Measurements from ENCODE around the gene EML1.

EML1 gene

DNA sequence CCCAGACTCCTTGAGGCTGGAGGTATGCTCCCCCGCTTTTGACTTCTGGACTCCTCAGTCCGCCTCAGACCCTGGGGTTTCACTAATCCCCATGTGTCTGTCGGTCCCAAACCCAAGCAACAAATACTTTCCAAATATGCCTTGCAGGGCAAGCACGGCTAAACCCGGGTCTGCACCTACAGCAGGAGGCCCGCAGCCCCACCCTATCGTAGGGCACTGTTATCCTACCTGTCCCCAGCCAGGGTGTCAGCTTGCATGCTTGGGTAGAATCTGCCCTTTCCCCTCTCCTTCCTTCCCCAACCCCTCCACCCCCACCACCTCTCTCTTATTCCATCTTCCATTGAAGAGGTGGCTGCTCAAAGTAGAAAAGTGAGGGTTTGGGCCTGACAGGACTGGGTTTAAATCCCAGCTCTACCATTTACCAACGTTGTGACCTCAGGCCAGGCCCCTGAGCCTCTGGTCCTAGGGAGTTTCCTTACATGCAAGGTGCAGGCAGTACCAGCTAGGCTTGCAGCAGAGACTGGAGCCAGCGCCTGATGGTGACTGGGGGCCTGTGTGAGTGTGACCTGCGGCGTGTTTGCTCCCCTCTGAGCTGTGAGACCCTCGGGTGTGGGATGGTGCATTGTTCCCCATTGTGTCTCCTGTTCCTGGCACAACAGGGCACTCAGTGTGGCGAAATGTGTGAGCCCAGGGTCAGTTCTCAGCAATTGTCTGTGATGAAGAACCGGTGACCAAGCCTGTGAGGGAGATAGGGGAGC lies 11.2 kb upstream of the EML1 start:
- no peak for FAIRE-seq

DNA sequence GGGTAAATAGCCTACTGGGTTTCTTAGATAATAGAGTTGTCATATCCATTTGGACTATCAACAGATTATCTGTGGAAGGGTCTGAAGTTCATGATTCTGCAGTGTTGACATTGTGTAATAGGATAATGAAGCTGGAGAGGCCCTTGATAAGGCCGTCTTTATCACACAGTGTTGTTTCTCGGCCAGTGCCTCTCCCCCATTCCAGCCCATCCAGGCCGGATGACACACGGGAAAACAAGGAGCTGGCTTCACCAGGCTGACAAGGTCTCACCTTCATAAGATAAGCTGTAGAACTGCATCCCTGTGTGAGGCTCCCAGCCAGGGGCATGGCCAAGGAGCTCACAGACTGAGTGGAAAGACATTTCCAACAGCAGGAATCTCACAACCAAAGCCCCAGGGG lies 8.7 kb upstream of the EML1 start:
- FAIRE-seq = no peak

- FAIRE-seq = no peak
Observed at GRCh38 chr14:99785426-99785825, 7.8 kb upstream of the EML1 start.

- no peak for FAIRE-seq
Observed at GRCh38 chr14:99786511-99786989, 6.7 kb upstream of the EML1 start.

- FAIRE-seq = no peak
Observed at GRCh38 chr14:99788713-99789112, 4.5 kb upstream of the EML1 start.

DNA sequence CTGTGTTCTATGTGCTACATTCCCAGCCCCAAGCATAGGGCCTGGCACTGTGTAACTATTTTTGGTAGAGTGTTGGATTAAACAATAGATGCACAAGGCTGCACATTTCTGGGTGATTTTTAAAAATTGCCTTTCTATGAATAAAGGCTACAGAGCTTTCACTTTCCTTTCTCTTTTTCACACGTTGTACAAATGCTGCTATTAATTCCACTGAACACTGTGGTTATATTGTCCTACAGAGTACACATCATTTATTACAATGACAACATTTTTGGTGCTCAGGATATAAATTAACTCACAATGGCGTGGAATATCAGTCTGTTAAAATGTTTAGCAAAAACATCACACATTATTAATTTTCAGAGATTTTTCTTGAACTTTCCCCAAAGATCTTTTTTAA lies 3.6 kb upstream of the EML1 start:
- FAIRE-seq = no peak

DNA sequence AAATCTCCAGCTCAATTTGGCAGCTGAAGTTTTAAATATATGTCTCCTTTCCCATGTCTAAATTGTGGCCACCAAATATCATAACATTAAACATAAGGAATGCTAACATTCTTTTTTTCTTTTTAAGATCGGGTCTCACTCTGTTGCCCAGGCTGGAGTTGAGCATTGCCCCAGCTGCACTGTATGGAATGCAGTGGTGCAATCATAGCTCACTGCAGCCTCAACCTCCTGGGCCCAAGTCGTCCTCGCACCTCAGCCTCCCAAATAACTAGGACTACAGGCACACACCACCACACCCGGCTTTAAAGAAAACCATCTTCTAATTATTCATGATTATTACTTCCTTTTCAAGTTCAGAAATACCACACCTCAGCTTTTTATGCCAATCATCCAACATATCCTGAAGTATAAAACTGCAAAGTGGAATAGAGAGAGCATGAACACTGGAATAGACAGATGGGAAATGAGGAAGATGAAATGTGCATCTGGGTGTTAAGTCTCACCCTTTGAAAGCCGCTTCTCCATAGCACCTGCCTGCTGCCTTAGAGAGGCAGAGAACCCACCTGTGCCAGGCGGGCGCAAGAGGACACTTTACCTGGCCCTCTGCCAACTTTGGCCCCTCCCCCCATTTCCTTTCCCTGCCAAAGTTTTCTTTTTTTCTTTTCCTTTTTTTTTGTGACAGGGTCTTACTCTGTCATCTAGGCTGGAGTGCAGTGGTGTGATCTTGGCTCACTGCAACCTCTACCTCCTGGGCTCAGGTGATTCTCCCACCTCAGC lies 2.8 kb upstream of the EML1 start:
- no peak for FAIRE-seq

- no peak for FAIRE-seq
Observed at GRCh38 chr14:99790978-99791376, 2.2 kb upstream of the EML1 start.

DNA sequence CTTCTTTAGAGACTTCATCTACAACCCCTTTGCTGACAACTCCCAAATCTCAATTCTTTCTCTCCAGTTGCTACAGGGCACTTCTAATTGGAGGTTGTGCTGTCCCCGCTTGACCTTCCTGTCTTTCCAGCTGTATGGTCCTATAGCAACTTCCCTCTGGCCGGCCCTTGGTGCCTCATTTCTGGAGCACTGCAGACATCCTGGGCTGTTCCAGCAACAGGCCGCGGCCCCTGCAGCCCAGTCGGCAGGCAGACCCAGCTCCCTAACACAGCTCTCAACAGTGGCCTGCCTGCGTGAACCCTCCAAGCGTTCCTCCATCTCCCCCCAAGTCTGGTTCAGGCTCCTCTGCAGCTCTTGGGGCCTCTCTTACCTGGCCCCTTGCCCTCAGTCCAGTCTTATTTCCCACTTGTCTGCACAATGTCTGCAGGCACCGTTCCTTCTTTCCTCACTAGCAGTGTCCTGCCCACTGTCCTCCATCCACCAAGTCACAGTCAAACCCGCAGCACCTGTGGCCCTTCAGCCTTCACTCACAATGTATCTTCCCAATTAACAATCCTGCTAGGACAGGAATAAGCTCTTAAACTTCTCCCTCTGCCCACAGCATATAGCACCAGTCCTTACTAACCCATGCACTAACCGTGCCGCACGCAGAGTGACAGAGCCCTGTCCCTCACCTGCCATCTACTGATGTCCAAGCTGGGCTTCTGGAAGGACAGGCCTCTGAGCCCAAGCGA lies 1.6 kb upstream of the EML1 start:
- no peak for FAIRE-seq

- FAIRE-seq = no peak
Observed at GRCh38 chr14:99792210-99792535, 1.0 kb upstream of the EML1 start.

DNA sequence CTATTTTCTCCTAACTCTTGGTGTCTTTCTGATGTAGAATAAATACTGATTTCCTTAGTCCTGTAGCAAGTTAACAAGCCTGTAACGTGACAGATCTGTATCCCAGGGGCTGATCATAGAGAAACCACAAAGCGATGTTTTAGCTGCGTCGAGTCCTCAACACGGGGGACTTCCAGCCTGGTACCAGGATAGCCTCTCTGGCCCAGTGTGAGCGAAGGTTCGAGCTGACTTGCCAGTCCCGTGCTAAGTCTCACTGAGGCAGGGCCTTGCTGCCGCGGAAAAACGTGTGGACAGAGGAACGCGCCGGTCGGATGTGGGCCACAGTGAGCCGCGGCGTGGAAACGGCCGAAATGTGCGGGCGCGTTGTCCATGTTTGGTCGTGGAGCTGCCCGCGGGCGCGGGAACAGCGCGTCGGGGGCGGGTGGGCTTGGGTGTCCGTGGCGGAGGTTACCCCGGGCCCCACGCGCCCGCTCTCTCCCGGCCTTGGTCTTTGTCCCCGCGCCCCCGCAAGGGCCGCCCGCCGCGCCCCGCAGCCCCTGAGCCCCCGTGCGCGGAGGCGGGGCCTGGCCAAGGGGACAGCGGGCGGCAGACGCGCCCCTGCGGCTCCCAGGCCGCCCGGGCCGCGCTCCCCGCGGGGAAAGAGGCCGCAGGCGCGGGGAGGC lies 531 bp upstream of the EML1 start:
- no peak for FAIRE-seq

- FAIRE-seq = peak; percentile 45
Observed at GRCh38 chr14:99794151-99794780, 1.1 kb downstream of the EML1 start.

DNA sequence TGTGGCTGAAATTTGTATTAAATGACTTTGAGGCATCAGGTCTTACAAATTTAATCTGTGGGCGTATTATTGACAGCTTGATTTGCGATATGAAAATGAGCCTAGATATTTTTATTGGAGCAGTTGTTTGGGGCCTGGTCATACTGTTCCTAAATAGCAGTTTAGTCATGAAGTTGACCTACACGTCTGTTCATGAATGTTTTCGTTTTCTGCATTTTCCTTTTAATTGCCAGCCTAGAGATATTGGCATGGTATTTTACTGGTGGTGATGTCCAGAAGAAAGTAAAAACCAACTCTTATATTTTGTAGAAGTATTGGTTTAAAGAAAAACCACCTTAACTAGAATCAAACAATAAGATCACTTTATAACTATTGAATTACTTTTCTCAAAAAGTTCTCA lies 1.8 kb downstream of the EML1 start:
- FAIRE-seq = no peak

- no peak for FAIRE-seq
Observed at GRCh38 chr14:99797231-99797630, 4.0 kb downstream of the EML1 start.

DNA sequence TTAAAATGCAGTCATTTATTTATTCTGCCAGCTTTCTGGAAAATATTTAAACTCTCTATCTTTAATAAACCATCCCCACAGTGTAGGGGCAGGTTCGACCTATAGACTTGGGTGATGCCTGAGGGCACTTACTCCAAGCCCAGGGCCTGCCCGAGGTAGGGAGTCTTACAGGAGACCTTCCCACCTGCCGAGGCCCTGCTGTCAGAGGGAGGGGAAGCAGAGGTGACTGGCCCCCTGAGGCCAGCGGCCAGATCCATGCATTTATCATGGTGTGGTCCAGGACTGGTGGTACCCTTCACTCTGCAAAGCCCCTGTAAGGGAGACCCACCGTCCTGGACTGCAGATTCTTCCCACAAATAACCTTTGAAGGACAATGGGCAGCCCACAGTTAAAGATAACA lies 7.6 kb downstream of the EML1 start:
- no peak for FAIRE-seq

DNA sequence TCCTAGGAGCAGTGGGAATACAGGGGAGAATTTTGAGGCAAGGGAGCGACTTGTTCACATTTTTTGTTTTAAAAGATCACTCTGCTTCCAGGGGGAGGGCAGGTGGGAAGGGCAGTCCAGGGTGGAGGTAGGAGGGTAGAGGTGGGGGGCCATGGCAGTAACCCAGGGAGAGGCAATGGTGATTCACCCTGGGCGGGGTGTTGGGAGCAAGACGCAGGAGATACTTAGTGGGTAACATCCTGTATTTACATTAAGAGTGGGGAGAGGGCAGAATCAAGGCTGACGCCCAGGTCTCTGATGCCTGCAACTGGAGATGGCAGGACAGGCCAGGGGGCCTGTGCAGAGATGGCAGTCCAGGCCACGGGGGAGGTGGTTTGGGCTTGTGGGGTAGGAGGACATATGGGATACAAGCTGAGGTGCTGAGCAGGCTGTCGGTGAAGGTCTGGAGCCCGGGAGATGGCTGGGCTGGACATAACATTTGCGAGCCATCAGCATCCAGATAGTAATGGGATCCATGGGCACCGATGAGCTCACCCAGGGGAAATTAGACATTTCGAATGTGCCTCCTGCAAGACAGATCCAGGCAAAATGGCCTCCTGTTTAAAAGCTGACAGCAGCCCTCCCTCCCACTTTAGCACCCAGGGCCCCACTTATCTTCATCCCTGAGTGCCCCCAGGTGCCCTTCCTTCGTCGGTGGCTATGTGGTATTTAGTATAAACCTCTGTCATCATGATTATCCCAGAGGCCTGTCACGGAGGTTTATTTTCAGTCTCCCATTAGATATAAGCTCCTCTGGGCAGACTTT lies 9.3 kb downstream of the EML1 start:
- FAIRE-seq = no peak

DNA sequence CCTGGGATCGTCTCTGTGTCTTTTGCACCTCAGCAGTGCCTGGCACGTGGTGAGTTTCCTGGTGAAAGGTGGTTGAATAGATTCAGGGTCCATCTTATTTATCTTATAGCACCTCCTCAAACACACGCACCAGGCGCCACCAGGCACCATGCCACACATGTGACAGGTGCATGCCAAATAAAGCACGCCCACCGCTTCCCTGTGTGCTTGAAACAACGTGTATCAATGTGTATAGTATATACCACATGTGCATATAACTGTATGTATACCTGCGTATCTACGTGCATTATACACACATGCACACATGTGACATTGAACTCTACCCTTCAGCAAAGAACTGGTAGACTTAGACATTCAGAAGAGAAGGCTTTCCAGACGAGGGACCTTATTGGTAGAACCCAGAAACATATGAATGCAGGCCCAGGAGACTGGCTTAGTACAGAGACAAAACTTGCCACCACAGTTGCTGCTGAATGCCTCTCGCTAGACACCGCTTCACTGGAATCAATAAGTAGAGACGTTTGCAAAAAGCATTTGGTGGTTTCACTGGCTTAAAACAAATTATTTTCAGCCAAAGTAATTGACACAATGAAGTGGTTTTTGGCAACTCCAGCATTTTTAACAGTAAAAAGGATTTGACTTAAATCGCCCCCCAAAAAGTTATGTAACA lies 10.0 kb downstream of the EML1 start:
- no peak for FAIRE-seq

DNA sequence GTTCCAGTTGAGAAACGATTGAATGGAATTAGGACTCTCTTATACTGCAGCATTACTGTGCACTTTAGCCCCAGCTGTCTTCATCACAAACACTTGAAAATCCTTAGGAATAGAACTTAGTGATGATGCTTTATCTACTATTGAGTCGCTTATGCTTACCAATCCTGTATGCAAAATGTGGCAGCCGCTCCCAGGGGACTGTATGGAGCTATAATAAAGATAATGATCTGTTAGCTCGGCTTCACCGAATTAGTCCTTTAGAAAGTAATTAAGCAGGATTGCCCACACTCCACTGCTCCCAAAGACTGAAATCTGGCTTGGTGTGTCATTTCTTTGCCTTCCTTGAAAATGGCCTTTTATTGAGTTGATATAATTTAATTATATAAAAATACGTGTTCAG lies 10.6 kb downstream of the EML1 start:
- no peak for FAIRE-seq

DNA sequence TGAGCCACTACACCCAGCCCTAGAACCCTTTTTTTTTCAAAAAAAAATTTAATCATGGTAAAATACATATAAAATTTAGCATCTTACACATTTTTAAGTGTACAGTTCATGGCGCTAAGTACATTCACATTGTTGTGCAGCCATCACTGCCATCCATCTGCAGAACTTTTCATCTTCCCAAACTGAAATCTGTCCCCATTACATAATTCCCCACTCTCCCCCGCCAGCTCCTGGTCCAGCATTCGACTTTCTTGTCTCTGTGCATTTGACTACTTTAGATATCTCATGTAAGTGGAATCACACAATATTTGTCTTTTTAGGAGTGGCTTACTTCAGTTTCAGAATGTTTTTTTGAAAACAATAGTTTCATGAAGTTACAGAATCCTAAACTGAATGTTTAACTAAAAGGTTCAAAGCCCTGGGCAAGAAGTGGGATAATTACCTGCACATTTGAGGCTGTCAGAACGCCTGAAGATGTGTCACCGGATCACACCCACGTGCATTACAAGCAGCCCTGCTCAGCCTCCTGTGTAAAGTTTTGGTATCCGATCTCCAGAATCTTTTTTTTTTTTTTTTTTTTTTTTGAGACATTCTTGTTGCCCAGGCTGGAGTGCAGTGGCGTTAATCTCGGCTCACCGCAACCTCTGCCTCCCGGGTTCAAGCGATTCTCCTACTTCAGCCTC lies 12.7 kb downstream of the EML1 start:
- FAIRE-seq = no peak

GRCh38 chr14:99806836-99807235 lies 13.6 kb downstream of the EML1 start:
- no peak for FAIRE-seq
